GM11168 (cell line): ENCODE data around the gene TOMM7.
"Not testable (repeated sequence)": the region's sequence is repeated elsewhere in the genome, so short reads cannot be mapped to it uniquely, and the experiment has no call there.

Experiments used
- in situ Hi-C: fragments of 300-500 bp; cut with MboI; formaldehyde crosslinking; loops from one replicate; pipeline ENCODE4 v1.12.0; 2022; ENCODE audit warnings: low sequenced_read_pairs; ENCODE audit not compliant: unreplicated experiment

Gene TOMM7

GRCh38 chr7:22827563-22827962 is 4.9 kb upstream of the TOMM7 start:
- in situ Hi-C loops: no loop called here

GRCh38 chr7:22826593-22826992 is 3.9 kb upstream of the TOMM7 start:
- in situ Hi-C loops: no loop called here

- in situ Hi-C loops: no loop called here
Measured at GRCh38 chr7:22824760-22825159, 2.1 kb upstream of the TOMM7 start.

- in situ Hi-C loops: no loop called here
Measured at GRCh38 chr7:22823142-22823497, 471 bp upstream of the TOMM7 start.

GRCh38 chr7:22821702-22822485 is 755 bp downstream of the TOMM7 start:
- in situ Hi-C loops: no loop called here

GRCh38 chr7:22819476-22819875 is 3.2 kb downstream of the TOMM7 start:
- in situ Hi-C loops: no loop called here

GRCh38 chr7:22814261-22815208 is 8.1 kb downstream of the TOMM7 start:
- in situ Hi-C loops: no loop called here

- in situ Hi-C loops: no loop called here
Measured at GRCh38 chr7:22812353-22812752, 10.3 kb downstream of the TOMM7 start.

- in situ Hi-C loops: no loop called here
Measured at GRCh38 chr7:22811746-22812280, 10.8 kb downstream of the TOMM7 start.

- in situ Hi-C loops: no loop called here
Measured at GRCh38 chr7:22810843-22811242, 11.8 kb downstream of the TOMM7 start.

- in situ Hi-C loops: no loop called here
Measured at GRCh38 chr7:22809902-22810642, 12.6 kb downstream of the TOMM7 start.

GRCh38 chr7:22808140-22808539 is 14.5 kb downstream of the TOMM7 start:
- in situ Hi-C loops: no loop called here

GRCh38 chr7:22806752-22807151 is 15.9 kb downstream of the TOMM7 start:
- in situ Hi-C loops: no loop called here

- in situ Hi-C loops: no loop called here
Measured at GRCh38 chr7:22805227-22805626, 17.4 kb downstream of the TOMM7 start.

GRCh38 chr7:22802831-22803230 is 19.8 kb downstream of the TOMM7 start:
- in situ Hi-C loops: not testable (repeated sequence)

- in situ Hi-C loops: no loop called here
Measured at GRCh38 chr7:22802426-22802825, 20.2 kb downstream of the TOMM7 start.

- in situ Hi-C loops: no loop called here
Measured at GRCh38 chr7:22801912-22802311, 20.7 kb downstream of the TOMM7 start.

- in situ Hi-C loops: no loop called here
Measured at GRCh38 chr7:22799633-22800032, 23.0 kb downstream of the TOMM7 start.

GRCh38 chr7:22793593-22794462 is 28.8 kb downstream of the TOMM7 start:
- in situ Hi-C loops: no loop called here
